K562 (cell line): ENCODE measurements around the gene FIGLA. TPM values are rescaled to one million over a fixed set of nuclear protein-coding genes. Genes with fewer than 3 reads are reported as not detected.

Experiments
- ILF3 ChIP-seq: fragments of 450-650 bp; IDR thresholded peaks from 2 replicates; pipeline ENCODE4 v1.6.1; 2018; ENCODE audit warnings: antibody characterized with exemption, mild to moderate bottlenecking, moderate library complexity, borderline replicate concordance
- JUND ChIP-seq, 2 experiments: IDR thresholded peaks; 2 replicates in 1 of 2; 3 replicates in 1 of 2; pipeline ENCODE4 v1.6.1; 2011; ENCODE audit warnings: borderline replicate concordance in 2 of 2, low read depth in 2 of 2, low read length in 2 of 2, improper control_type of control experiment in 1 of 2, missing biosample characterization in 1 of 2, missing genetic modification characterization in 1 of 2, missing genetic modification reagents in 1 of 2
- POLR3G ChIP-seq: IDR thresholded peaks from 2 replicates; pipeline ENCODE4 v1.6.1; 2011; ENCODE audit not compliant: insufficient read length, insufficient replicate concordance; ENCODE audit errors: extremely low read depth
- POU5F1 ChIP-seq: fragments of 150-350 bp; IDR thresholded peaks from 2 replicates; pipeline ENCODE4 v1.6.1; 2014; ENCODE audit warnings: borderline replicate concordance, low read length, low read depth, mild to moderate bottlenecking; ENCODE audit not compliant: partially characterized antibody
- RBM22 ChIP-seq: fragments of 200-400 bp; formaldehyde crosslinking; IDR thresholded peaks from 2 replicates; pipeline ENCODE4 v1.6.1; 2018; ENCODE audit warnings: low read length, low read depth; ENCODE audit not compliant: poor library complexity, severe bottlenecking
- SRF ChIP-seq, 2 experiments: fragments of 250-450, 450-650 bp in 1 of 2; sonication (Bioruptor Pico) in 1 of 2; sonication (generic) in 1 of 2; formaldehyde crosslinking; IDR thresholded peaks; 2 replicates each; pipeline versions ENCODE4 v1.5.0 to v1.5.1; 2020 to 2022; ENCODE audit warnings: mild to moderate bottlenecking in 1 of 2, missing genetic modification reagents in 1 of 2
- STAG1 ChIP-seq: sonication (generic); formaldehyde crosslinking; IDR thresholded peaks from 2 replicates; pipeline ENCODE4 v1.5.0; 2020; ENCODE audit warnings: missing genetic modification reagents, borderline replicate concordance
- ZBTB49 ChIP-seq: sonication (generic); formaldehyde crosslinking; IDR thresholded peaks from 2 replicates; pipeline ENCODE4 v1.8.0; 2022; ENCODE audit warnings: missing genetic modification reagents, mild to moderate bottlenecking, borderline replicate concordance
- ZC3H4 ChIP-seq: sonication (generic); formaldehyde crosslinking; IDR thresholded peaks from 2 replicates; pipeline ENCODE4 v1.9.0; 2021; ENCODE audit warnings: missing genetic modification reagents, borderline replicate concordance
- ZNF174 ChIP-seq: fragments of 250-450 bp; sonication (Bioruptor Pico); IDR thresholded peaks from 2 replicates; pipeline ENCODE4 v1.4.0; 2020; ENCODE audit warnings: mild to moderate bottlenecking
- ZNF24 ChIP-seq: fragments of 450-650 bp; IDR thresholded peaks from 2 replicates; pipeline ENCODE4 v1.6.1; 2016
- ZNF41 ChIP-seq: fragments of 250-450 bp; sonication (Bioruptor Pico); conservative IDR thresholded peaks from 2 replicates; pipeline ENCODE4 v1.4.0; 2020; ENCODE audit warnings: mild to moderate bottlenecking
- polyA plus RNA-seq, 8 experiments: library from polyadenylated mRNA; depleted of rRNA in 4 of 8; stranded (reverse) in 5 of 8; unstranded in 3 of 8; fragments of >200 nt; fragmentation: Nextera tagmentation in 2 of 8; fragmentation: Illumina TruSeq in 1 of 8; extraction: Ambion mirVana in 2 of 8; extraction: Trizol in 1 of 8; gene quantifications; 2 replicates each; pipeline versions ENCODE4 v1.2.1 to v1.2.3, GENCODE V29; 2011 to 2014; ENCODE audit warnings: inconsistent platforms in 1 of 8, missing spikeins in 1 of 8
- total RNA-seq, 7 experiments: library from RNA; depleted of rRNA in 6 of 7; stranded (reverse); fragments of >200 nt in 6 of 7; fragmentation: Illumina TruSeq in 2 of 7; extraction: Trizol in 2 of 7; gene quantifications; 2 replicates each; pipeline versions ENCODE4 v1.2.1 to v1.2.3, GENCODE V29; 2011 to 2021; ENCODE audit warnings: low replicate concordance in 1 of 7
- TF ChIP-seq, protein P1 (sequence below): fragments of 250-450 bp; sonication (Bioruptor Pico); IDR thresholded peaks from 2 replicates; pipeline ENCODE4 v1.4.0; 2020; ENCODE audit warnings: mild to moderate bottlenecking, moderate library complexity

Gene FIGLA
- total and polyA plus RNA-seq, 9 of the 15 experiments (the other 6 are each of a cell fraction or from before 2014, with no cell fraction given), result not detected

DNA sequence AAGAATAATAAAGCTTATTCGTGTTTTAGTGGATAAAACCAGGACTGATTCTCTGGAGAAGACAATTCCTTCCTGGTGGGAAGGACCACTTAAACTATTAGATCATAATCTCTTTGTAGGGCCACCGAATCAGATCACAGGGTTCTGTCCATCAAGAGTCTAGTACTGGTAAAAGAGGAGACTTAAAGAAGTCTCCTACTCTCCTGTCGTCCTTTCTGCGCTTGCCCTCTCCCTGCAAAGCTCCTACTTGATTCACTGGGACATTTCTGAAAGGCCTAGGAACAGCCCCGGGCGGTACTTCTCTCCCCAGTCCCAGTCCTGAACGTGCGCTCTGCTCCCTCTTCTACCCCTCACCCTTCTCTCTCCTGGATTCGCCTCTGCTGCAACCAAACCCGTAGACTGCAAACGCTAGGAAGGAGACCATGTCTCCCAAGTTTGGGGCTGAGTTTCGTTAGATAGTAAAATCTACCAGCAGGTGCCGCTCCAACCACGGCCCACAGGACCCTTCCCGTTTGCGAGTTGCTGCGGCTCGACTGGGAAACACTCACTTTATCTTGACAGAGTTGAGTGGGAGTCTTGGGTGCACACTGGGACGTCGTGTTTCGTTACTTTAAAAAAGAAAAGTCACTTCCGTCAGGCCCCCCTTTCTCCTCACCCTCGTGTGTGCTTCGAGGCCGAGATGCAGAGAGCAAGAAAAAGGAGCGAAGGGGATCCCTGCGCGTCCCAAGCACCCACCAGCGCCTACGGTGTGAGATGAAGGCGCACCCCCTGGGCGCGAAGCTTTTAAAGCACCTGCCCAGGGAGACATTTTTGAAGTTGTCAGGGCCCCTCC, 923 bp downstream of the FIGLA start (continued):
- TF ChIP-seq RBM22 (no peak), POU5F1 (no peak), ILF3 (no peak), ZNF24 (no peak), JUND (IDR thresholded peaks at IDR 0.05; ENCODE audit: borderline replicate concordance, low read depth, low read length) (0 out of 2 replicates have a peak, but pooled peaks have one; percentile 10), JUND (tag; IDR thresholded peaks at IDR 0.05; ENCODE audit: borderline replicate concordance, low read depth, low read length) (no peak; the same call in 2 of the 3 replicates), ZNF174 (CRISPR knock-in tag) (no peak), ZC3H4 (CRISPR knock-in tag) (no peak), ZBTB49 (CRISPR knock-in tag) (no peak), ZNF41 (no peak), STAG1 (CRISPR knock-in tag) (peak; percentile 57; the same call in 1 of the 2 replicates), SRF (CRISPR knock-in tag; IDR thresholded peaks at IDR 0.05) (no peak), POLR3G (no peak)
- TF ChIP-seq, protein P1, sequence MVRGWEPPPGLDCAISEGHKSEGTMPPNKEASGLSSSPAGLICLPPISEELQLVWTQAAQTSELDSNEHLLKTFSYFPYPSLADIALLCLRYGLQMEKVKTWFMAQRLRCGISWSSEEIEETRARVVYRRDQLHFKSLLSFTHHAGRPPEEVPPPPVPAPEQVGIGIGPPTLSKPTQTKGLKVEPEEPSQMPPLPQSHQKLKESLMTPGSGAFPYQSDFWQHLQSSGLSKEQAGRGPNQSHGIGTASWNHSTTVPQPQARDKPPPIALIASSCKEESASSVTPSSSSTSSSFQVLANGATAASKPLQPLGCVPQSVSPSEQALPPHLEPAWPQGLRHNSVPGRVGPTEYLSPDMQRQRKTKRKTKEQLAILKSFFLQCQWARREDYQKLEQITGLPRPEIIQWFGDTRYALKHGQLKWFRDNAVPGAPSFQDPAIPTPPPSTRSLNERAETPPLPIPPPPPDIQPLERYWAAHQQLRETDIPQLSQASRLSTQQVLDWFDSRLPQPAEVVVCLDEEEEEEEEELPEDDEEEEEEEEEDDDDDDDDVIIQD (CRISPR knock-in tag), result no peak
